HG03066 (cell line): ENCODE results near the gene LIPG.
"Not testable (repeated sequence)": the region's sequence is repeated elsewhere in the genome, so short reads cannot be mapped to it uniquely, and the experiment has no call there.

Source experiments
- ATAC-seq: cut with Tn5 transposase; IDR thresholded peaks from one replicate; pipeline ENCODE4 v1.9.1; 2021; ENCODE audit warnings: low read depth; ENCODE audit not compliant: unreplicated experiment

LIPG gene

DNA sequence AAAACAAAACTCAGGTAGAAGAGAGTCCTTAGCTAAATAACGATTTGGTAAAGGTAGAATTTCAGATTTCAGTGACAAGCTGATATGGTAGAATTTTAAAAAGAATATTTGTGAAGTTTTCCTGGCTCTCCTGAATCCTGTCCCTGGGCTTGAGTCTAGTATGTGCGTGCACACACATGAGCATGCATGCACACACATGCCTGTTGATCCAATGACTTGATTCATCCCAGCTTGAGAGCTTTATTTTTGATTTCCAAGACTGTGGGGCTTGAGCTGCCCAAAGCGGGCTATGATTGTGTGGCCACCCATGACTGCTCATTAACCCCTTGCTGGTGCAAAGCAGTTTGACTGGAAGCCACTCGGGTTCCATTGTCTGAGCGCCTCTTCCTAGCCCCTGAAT, 9.0 kb downstream of the LIPG start:
- ATAC-seq = no peak

DNA sequence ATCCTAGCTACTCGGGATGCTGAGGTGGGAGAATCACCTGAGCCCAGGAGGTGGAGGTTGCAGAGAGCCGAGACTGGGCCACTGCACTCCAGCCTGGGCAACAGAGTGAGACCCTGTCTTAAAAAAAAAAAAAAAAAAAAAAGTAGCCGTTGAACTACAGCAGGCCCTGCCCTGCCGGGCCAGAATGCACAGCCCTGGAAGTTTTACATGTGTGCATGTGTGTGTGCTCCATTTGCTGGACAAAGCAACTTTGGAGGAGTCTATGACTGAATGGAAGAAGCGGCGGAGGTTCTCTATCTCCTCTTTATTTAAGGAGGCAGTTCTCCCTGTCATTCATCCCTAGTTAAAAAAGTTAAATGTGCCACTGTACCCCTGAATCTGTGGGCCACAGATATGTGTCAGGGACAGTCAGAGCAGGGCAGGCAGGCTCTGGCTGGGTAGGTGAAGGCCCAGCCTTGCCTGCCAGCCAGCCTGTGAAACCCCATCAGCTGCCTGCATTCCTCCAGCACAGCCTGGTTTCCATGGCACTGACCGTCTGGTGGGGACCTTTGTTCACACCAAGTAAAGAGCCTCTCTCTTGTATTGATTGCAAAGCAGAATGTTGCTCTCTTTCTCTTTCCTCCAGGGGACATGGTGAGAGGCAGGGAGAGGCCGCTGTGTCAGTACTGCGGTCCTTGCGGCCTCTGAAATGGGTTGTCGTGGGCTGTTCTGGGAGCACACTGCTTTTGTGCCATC, 10.9 kb downstream of the LIPG start:
- ATAC-seq = no peak

DNA sequence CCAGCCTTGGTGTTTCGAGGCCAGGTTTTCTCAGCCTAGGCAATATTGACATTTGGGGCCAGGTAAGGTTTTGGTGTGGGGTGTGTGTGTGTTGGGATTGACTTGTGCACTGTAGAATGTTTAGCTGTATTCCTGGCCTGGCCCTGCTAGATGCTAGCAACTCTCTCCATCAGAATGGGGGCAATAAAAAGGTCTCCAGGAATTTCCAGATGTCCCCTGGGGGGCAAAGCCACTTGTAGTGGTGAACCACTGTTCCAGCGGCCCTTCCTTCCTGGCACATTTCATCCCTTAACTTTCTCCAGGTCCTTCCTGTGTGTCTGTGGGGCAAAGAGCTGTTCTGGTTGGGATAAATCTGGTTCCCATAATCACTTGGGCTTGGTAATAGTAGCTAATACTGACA, 12.0 kb downstream of the LIPG start:
- no peak for ATAC-seq

DNA sequence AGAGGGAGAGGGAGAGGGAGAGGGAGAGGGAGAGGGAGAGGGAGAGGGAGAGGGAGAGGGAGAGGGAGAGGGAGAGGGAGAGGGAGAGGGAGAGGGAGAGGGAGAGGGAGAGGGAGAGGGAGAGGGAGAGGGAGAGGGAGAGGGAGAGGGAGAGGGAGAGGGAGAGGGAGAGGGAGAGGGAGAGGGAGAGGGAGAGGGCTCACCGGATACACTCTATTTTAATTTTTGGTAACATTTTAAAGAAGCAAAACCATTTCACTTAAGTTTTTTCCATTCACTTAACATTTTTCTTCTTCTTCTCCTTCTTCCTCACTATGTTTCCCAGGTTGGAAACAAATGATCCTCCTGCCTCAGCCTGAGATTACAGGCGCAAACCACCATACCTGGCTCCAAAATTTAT, 17.2 kb downstream of the LIPG start:
- ATAC-seq = not testable (repeated sequence)

DNA sequence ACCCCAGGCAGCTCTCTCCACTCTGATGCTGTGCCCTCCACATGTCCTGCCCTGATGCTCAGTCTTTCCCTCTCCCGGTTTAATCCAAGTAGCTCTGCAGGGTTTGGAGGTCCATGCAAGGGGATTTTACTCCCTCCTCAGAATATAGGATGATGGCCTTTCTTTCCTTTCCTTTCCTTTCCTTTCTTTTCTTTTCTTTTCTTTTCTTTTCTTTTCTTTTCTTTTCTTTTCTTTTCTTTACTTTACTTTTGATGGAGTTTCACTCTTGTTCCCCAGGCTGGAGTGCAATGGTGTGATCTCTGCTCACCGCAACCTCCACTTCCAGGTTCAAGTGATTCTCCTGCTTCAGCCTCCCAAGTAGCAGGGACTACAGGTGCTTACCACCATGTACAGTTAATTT, 17.7 kb downstream of the LIPG start:
- ATAC-seq = not testable (repeated sequence)

DNA sequence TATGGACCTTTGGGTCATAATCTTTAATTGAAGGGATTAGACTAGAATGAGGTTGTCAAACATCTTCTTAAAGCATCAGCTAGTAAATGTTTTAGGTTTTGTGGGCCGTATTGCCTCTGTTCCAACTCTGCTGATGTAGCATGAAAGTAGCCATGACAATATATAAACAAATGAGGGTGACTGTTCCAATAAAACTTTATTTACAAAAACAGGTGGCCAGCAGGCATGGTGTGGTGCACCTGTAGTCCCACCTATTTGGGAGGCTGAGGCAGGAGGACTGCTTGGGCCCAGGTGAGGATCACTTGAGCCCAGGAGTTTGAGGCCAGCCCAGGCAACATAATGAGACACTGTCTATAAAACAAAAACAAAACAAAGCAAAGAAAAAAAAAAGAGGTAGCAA, 18.4 kb downstream of the LIPG start:
- no peak for ATAC-seq

DNA sequence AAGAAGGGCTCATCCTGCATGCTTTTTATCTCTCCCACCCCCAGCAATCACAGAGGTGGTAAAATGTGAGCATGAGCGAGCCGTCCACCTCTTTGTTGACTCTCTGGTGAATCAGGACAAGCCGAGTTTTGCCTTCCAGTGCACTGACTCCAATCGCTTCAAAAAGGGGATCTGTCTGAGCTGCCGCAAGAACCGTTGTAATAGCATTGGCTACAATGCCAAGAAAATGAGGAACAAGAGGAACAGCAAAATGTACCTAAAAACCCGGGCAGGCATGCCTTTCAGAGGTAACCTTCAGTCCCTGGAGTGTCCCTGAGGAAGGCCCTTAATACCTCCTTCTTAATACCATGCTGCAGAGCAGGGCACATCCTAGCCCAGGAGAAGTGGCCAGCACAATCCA, 19.5 kb downstream of the LIPG start:
- ATAC-seq = no peak

DNA sequence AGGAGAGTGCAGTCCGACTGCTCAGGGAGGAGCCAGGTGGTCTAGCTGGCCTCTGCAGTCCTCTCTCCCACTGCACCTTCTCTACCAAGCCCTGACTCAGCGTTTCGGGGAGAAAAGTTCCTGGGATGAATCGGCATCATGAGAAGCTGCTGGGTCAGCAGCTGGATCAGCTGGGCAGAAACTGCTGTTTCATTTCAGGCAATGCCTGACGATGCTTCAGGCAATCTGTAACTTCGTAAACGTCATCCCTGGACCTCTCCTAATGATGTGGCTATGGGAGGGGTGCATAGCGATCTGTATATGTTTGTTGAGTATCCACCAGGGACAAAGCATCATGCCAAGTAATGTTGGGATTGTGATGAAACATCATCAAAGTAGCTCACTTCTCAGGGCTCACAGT, 20.7 kb downstream of the LIPG start:
- no peak for ATAC-seq

DNA sequence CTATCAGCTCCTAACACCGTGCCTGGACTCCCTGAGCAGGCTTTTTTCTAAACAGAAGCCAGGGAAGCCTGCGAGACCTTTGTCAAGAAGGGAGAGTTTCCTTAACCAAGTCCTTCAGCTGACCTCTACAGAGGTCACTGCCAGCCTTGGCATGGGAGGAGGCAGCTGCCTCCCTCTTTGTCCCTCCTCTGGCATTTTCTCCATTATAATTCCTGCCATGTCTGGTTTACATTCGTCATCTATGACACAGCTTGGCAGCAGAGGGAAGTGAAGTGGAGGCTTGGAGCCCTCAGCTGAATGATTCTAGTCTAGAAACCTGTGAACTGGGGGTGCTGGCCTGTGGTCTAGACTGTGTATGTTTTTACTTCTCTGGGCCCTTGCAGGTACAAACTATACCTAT, 22.5 kb downstream of the LIPG start:
- ATAC-seq = no peak

DNA sequence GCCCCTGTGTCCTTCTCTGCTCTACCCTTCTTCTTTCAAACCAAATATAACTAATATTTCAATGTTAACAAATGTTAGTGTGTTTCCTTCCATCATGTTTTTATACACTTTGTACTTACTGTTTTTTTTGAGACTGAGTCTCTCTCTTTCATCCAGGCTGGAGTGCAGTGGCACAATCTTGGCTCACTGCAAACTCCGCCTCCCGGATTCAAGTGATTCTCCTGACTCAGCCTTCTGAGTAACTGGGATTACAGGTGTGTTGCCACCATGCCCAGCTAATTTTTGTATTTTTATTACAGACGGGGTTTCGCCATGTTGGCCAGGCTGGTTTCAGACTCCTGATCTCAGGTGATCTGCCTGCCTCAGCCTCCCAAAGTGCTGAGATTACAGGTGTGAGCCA, 23.1 kb downstream of the LIPG start:
- ATAC-seq = not testable (repeated sequence)

DNA sequence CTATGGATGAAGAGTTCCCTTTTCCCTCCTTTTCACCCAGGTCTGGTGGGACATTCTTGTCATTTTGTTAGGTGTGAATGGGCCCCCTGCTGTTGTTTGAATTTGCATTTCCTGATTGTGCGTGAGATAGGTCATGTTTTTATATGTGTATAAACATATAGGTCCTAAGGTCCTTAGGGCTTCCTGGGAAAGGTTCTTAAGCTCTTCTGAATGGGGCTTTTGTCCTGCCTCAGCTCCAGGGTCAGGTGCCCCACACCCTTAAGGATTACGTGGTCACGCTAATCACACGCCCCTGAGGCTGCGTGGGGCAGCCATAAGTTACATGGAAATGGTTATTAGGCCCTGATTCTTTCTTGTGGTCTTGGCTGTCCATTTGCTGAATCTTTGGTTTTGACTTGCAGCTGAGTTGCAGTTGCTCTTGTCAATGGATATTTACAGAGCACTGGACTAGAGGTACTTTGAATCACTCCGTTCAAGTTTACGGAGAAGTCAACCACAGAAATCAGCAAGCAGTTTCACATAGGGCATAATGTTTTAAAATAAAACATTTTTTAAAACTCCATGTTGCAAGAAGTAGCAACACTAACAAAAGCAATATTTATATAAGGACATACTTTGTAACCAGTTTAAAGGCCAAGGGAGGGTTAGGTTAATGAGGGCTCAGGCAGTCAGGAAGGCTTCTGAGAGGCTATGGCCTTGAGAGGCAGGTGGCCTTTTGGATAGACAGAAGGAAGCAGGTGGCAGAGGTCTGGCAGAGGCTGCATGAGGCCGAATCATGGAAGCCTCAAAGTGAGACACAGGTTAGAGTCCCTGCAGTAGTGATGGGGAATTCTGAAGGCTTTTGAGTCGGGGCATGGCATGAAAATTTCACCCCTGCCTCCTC, 24.2 kb downstream of the LIPG start:
- no peak for ATAC-seq

DNA sequence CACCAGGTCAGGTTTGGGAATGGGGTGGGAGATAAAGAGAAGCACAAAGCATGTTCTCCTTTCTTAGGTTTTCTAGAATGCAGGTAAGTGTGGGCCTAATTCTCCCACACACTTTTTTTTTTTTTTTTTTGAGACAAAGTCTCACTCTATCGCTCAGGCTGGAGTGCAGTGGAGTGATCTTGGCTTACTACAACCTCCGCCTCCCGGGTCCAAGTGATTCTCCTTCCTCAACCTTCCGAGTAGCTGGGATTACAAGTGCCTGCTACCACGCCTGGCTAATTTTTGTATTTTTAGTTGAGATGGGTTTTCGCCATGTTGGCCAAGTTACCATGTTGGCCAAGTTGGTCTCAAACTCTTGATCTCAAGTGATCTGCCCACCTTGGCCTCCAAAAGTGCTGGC, 26.3 kb downstream of the LIPG start:
- ATAC-seq = no peak

DNA sequence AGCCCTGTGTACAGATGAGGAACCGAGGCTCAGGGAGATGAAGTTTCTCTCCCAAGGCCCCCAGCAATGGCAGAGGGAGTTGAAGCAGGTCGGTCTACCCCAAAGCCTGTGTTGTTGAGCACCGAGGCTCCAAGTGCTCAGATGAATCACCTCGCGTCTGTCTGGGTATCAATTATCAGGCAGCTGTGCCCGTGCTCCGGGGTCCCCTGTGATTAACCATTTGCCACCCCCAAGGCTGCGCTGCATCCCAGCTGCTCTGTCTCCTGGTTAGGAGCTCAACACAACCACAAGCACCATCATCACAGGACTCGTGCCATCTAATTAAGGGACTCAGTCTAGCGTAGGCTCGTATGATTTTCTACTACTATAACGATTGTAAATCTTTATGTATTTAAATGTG, 27.1 kb downstream of the LIPG start:
- ATAC-seq = no peak

DNA sequence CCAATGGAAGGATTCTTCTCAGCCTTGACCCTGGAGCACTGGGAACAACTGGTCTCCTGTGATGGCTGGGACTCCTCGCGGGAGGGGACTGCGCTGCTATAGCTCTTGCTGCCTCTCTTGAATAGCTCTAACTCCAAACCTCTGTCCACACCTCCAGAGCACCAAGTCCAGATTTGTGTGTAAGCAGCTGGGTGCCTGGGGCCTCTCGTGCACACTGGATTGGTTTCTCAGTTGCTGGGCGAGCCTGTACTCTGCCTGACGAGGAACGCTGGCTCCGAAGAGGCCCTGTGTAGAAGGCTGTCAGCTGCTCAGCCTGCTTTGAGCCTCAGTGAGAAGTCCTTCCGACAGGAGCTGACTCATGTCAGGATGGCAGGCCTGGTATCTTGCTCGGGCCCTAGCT, 28.8 kb downstream of the LIPG start:
- no peak for ATAC-seq

DNA sequence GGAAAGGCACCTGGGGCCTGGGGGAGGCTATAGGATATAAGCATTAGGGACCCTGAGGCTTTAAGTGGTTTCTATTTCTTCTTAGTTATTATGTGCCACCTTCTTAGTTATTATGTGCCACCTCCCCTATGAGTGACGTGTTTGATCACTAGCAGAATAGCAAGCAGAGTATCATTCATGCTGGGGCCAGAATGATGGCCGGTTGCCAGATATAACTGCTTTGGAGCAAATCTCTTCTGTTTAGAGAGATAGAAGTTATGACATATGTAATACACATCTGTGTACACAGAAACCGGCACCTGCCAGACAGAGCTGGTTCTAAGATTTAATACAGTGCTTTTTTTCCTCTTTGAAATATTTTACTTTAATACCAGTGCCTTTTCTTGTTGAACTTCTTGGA, 29.4 kb downstream of the LIPG start:
- no peak for ATAC-seq

DNA sequence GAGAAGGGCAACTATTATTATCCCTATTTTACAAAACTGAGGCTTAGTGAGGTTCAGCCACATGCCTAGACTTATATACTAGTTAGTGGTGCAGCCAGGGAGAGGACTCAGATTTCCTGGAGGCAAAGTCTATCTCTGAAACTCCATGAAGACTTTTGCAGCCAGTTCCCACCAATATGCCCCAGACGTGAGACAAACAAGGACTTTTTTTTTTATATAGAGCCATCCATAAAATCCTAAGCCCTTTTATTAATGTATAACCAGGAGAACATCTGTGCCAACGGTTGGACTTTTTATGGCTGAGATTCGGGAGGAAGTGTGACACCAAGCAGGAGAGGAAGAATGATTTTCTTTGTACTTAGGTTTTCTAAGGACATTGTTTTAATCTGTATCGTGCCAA, 29.9 kb downstream of the LIPG start:
- ATAC-seq = no peak

DNA sequence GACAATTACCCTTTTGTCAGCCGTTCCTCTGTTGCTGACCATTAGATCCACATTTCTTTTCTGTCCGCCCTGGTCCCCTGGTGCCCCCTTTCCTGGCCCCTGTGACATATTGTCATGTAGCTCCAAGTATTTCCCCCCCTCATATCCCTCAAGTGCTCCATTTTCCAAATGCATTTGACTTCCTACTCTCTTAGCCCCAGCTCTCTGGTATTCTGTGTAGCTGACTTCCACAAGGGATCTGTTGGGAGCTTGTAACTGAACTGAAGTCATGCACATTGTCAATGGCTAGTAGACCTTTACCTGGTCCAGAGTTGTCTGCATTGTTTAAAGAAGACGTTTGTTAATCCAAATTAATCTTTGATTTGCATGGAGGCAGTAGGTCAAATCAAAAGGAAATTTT, 34.8 kb downstream of the LIPG start:
- ATAC-seq = no peak

DNA sequence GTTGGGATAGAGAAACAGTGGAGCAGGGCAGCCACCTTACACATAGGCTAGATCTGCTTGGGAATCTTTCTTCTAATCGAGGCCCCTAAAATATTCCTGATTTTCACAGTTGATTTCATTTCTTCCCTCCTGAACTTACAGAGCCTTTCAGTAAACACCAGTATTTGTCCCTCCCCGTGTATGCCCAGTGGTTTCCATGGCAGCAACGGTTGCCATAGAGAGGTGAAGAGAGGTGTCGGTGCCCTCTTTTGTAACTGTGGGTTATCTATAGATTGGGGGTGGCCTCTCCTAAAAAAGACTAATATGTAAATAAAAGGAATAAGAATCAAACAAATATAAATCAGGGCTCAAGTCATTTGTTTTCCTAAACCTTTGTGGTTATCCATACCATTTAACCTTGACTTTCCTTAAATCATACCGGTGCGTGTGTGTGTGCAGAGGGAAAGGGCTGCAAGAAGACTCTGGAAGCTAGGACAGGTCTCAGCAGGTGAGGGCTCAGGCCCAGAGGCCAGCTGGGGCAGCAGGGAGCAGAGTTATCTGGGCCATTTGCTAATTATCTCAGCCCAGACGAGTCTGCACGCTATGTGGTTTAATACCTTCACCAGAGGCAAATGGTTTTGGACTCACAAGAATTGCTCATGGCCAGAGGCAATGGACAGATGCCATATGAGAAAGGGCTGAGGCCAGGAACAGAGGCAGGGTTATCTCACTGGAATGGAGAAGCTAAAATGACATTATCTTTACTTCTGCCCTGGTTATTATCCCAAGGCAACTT, 35.5 kb downstream of the LIPG start:
- ATAC-seq = no peak

DNA sequence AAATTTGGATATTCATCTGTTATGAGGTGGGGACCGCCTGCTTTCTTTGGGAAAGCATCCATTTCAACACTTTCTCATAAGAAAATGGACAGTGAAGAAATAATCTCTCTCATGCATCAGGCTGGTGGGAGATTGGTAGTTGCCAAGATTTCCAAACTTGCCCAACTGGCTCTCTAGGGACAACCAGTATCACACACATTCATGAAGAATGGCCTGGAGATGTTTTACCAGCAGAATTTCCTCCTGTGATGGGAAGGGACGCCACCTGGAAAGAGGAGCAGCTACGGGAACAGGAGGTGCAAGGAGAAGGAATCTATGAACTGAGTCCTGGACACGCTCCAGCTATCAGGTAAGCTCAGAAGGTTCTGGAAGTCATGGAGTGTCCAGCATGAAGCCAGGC, 39.4 kb downstream of the LIPG start:
- no peak for ATAC-seq

DNA sequence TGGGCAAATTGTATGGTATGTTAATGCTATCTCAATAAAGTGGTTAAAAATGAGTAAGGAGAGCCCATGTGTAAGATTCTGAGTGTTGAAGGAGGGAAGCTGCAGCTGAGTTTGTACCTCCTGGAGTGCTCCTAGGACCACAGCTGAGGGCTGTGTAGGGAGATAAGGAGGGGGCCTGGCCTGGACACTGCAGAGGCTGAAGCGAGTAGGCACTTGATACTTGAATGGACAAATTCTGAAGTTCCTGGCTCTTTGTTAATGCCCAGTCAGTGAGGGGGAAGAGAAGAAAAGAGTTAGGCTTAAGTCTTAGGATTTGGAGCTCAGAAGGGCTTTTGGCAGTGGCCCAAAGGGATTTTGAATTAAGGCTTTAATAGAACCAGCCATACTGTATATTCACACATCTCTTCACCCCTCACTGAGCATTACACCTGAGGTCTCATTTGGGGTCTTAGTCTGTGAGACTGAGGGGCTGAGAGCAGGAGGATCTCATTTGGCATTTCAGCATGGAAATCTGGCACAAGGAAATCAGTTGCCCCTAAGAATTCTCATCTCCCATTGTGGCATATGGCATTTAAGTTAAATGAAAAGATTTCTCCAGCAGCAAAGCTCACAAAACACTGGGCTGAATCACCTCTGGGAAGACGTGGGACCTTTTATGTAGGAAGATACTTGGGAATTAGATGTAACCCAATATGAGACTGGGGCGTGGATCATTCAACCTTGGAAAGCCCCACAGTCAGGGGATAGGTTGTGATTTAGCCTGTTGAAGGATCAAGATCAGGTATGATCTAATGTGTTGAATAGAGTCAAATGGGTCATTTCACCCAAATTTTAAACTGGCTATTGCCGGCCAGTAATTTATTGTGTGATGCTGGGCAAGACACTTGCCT, 46.8 kb downstream of the LIPG start:
- no peak for ATAC-seq
